ENCODE results near the gene PTH2R. TPM values are rescaled to one million over a fixed set of nuclear protein-coding genes. Genes with fewer than 3 reads are reported as not detected.

PTH2R gene
- total and polyA plus RNA-seq, 4 donors, result 0.01 to 1.5 (median 0.08) TPM; not detected in 1

DNA sequence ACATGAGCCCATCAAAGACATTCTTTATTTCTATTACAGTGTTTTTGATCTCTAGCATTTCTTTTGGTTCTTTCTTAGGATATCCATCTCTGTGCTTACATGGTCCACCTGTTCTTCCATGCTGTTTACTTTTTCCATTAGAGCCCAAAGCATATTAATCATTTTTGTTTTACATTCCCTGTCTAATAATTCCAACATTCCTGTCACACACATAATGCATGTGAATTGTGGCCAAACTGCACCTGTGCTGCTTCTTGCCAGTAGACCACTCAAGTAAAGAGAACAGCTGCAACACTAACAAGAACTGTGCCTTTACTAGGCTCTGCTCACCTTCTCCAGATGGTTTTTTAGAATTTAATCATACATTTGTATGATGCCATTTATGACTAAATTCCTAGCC is 103.0 kb downstream of the PTH2R start:
- TF ChIP-seq HNF4A (conservative IDR thresholded peaks at IDR 0.05), result no peak
- TF ChIP-seq, protein P1, sequence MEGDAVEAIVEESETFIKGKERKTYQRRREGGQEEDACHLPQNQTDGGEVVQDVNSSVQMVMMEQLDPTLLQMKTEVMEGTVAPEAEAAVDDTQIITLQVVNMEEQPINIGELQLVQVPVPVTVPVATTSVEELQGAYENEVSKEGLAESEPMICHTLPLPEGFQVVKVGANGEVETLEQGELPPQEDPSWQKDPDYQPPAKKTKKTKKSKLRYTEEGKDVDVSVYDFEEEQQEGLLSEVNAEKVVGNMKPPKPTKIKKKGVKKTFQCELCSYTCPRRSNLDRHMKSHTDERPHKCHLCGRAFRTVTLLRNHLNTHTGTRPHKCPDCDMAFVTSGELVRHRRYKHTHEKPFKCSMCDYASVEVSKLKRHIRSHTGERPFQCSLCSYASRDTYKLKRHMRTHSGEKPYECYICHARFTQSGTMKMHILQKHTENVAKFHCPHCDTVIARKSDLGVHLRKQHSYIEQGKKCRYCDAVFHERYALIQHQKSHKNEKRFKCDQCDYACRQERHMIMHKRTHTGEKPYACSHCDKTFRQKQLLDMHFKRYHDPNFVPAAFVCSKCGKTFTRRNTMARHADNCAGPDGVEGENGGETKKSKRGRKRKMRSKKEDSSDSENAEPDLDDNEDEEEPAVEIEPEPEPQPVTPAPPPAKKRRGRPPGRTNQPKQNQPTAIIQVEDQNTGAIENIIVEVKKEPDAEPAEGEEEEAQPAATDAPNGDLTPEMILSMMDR (IDR thresholded peaks at IDR 0.05; ENCODE audit: low read depth, low read length, missing input control), result no peak
- TF ChIP-seq JUND (IDR thresholded peaks at IDR 0.05), result no peak
- TF ChIP-seq, protein P2, sequence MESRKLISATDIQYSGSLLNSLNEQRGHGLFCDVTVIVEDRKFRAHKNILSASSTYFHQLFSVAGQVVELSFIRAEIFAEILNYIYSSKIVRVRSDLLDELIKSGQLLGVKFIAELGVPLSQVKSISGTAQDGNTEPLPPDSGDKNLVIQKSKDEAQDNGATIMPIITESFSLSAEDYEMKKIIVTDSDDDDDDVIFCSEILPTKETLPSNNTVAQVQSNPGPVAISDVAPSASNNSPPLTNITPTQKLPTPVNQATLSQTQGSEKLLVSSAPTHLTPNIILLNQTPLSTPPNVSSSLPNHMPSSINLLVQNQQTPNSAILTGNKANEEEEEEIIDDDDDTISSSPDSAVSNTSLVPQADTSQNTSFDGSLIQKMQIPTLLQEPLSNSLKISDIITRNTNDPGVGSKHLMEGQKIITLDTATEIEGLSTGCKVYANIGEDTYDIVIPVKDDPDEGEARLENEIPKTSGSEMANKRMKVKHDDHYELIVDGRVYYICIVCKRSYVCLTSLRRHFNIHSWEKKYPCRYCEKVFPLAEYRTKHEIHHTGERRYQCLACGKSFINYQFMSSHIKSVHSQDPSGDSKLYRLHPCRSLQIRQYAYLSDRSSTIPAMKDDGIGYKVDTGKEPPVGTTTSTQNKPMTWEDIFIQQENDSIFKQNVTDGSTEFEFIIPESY (IDR thresholded peaks at IDR 0.05), result no peak
- TF ChIP-seq NR2F2 (IDR thresholded peaks at IDR 0.05), result no peak
- no peak for TF ChIP-seq RAD21 (IDR thresholded peaks at IDR 0.05)
- TF ChIP-seq GABPA (IDR thresholded peaks at IDR 0.05 in 1 of 2, conservative IDR thresholded peaks at IDR 0.05 in 1 of 2), result no peak
- TF ChIP-seq RXRA (IDR thresholded peaks at IDR 0.05), result no peak
- TF ChIP-seq EGR1 (IDR thresholded peaks at IDR 0.05; ENCODE audit: low read depth in 2 of 2), result no peak
- TF ChIP-seq SP1 (IDR thresholded peaks at IDR 0.05), result no peak
- TF ChIP-seq, protein P3, sequence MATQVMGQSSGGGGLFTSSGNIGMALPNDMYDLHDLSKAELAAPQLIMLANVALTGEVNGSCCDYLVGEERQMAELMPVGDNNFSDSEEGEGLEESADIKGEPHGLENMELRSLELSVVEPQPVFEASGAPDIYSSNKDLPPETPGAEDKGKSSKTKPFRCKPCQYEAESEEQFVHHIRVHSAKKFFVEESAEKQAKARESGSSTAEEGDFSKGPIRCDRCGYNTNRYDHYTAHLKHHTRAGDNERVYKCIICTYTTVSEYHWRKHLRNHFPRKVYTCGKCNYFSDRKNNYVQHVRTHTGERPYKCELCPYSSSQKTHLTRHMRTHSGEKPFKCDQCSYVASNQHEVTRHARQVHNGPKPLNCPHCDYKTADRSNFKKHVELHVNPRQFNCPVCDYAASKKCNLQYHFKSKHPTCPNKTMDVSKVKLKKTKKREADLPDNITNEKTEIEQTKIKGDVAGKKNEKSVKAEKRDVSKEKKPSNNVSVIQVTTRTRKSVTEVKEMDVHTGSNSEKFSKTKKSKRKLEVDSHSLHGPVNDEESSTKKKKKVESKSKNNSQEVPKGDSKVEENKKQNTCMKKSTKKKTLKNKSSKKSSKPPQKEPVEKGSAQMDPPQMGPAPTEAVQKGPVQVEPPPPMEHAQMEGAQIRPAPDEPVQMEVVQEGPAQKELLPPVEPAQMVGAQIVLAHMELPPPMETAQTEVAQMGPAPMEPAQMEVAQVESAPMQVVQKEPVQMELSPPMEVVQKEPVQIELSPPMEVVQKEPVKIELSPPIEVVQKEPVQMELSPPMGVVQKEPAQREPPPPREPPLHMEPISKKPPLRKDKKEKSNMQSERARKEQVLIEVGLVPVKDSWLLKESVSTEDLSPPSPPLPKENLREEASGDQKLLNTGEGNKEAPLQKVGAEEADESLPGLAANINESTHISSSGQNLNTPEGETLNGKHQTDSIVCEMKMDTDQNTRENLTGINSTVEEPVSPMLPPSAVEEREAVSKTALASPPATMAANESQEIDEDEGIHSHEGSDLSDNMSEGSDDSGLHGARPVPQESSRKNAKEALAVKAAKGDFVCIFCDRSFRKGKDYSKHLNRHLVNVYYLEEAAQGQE (IDR thresholded peaks at IDR 0.05), result no peak
- no peak for TF ChIP-seq HNF4G (IDR thresholded peaks at IDR 0.05)
- TF ChIP-seq, protein P4, sequence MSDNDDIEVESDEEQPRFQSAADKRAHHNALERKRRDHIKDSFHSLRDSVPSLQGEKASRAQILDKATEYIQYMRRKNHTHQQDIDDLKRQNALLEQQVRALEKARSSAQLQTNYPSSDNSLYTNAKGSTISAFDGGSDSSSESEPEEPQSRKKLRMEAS (IDR thresholded peaks at IDR 0.05), result no peak
- no peak for TF ChIP-seq FOXA1 (IDR thresholded peaks at IDR 0.05)
- no peak for TF ChIP-seq FOXA2 (IDR thresholded peaks at IDR 0.05)
- TF ChIP-seq TAF1 (conservative IDR thresholded peaks at IDR 0.05), result no peak
- H3K27me3 ChIP-seq (ENCODE audit: control insufficient read depth in 4 of 4, insufficient read depth in 4 of 4, low read length in 3 of 4), result no peaks in the 10 kb centered on the region
- DNase-seq (ENCODE audit: low spot score), result no peak
- no peaks in the 10 kb centered on the region for H3K4me1 ChIP-seq (ENCODE audit: control insufficient read depth in 4 of 4, insufficient read depth in 4 of 4, low read length in 3 of 4)
- H3K9ac ChIP-seq (ENCODE audit: low read depth in 1 of 2, low read length in 2 of 2), result no peak overlapping the region
- no peak overlapping the region for H3K27ac ChIP-seq (ENCODE audit: low read depth in 1 of 2, low read length in 2 of 2)
- H3K9me3 ChIP-seq (ENCODE audit: control insufficient read depth in 4 of 4, low read length in 3 of 4), result peaks cover 0 to 2% (median 0%) of the 10 kb centered on the region in 4 donors
- H3K36me3 ChIP-seq (ENCODE audit: control insufficient read depth in 4 of 4, insufficient read depth in 3 of 4, low read depth in 1 of 4, low read length in 3 of 4), result no peaks in the 10 kb centered on the region
- no peak overlapping the region for H3K4me3 ChIP-seq (ENCODE audit: low read depth in 1 of 3, low read length in 3 of 3)

DNA sequence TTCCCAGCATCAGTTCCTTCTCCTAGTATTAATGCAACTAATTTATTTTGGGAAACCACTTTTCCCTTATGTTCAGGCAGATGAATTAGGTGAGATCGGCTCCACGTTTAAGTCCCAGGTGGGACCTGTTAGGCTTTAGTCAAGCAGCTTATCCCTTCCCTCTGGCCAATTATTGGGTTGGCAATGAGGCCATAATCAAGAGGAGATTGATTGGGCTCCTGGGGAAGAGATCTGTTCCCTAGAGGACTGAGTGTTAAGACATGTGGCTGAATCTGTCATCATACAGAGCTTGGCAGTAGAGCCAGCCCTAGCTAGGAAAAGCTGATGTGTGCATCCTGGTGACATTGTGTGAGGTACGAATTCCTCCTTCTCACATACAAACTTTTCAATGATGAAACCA is 104.4 kb downstream of the PTH2R start:
- Histone ChIP-seq H3K9me3 (ENCODE audit: control insufficient read depth in 4 of 4, low read length in 3 of 4) (no peaks in the 10 kb centered on the region), H3K36me3 (ENCODE audit: control insufficient read depth in 4 of 4, insufficient read depth in 3 of 4, low read depth in 1 of 4, low read length in 3 of 4) (no peaks in the 10 kb centered on the region), H3K4me3 (ENCODE audit: low read depth in 1 of 3, low read length in 3 of 3) (no peak overlapping the region), H3K27me3 (ENCODE audit: control insufficient read depth in 4 of 4, insufficient read depth in 4 of 4, low read length in 3 of 4) (no peaks in the 10 kb centered on the region), H3K4me1 (ENCODE audit: control insufficient read depth in 4 of 4, insufficient read depth in 4 of 4, low read length in 3 of 4) (no peaks in the 10 kb centered on the region), H3K27ac (ENCODE audit: low read depth in 1 of 2, low read length in 2 of 2) (no peak overlapping the region), H3K9ac (ENCODE audit: low read depth in 1 of 2, low read length in 2 of 2) (no peak overlapping the region)
- TF ChIP-seq, protein P2 (IDR thresholded peaks at IDR 0.05), result no peak
- TF ChIP-seq SP1 (IDR thresholded peaks at IDR 0.05) (no peak), FOXA2 (IDR thresholded peaks at IDR 0.05) (no peak), EGR1 (IDR thresholded peaks at IDR 0.05; ENCODE audit: low read depth in 2 of 2) (no peak), GABPA (IDR thresholded peaks at IDR 0.05 in 1 of 2, conservative IDR thresholded peaks at IDR 0.05 in 1 of 2) (no peak), TAF1 (conservative IDR thresholded peaks at IDR 0.05) (no peak), JUND (IDR thresholded peaks at IDR 0.05) (no peak)
- TF ChIP-seq, protein P5, sequence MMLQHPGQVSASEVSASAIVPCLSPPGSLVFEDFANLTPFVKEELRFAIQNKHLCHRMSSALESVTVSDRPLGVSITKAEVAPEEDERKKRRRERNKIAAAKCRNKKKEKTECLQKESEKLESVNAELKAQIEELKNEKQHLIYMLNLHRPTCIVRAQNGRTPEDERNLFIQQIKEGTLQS (IDR thresholded peaks at IDR 0.05), result no peak
- 80% methylated on average over 3 of the region's 3 CpGs for WGBS
- DNase-seq (ENCODE audit: low spot score), result no peak
